Mesodermal cell (in vitro differentiated cells): ENCODE measurements around the gene NUB1.

ENCODE experiments used
- H3K27ac ChIP-seq: 2 replicates; pipeline ENCODE4 v1.7.0; 2013; ENCODE audit warnings: mild to moderate bottlenecking, low read depth, low read length, moderate library complexity; ENCODE audit not compliant: severe bottlenecking
- H3K36me3 ChIP-seq: 2 replicates; pipeline ENCODE4 v1.7.1; 2013; ENCODE audit warnings: mild to moderate bottlenecking, low read length, moderate library complexity; ENCODE audit not compliant: control insufficient read depth, insufficient read depth
- H3K4me1 ChIP-seq: one replicate; pipeline ENCODE4 v1.7.1; 2013; ENCODE audit warnings: mild to moderate bottlenecking, low read length; ENCODE audit not compliant: insufficient read depth, control insufficient read depth, poor library complexity, severe bottlenecking
- H3K4me3 ChIP-seq: 2 replicates; pipeline ENCODE4 v1.7.0; 2013; ENCODE audit warnings: low read length, control low read depth, mild to moderate bottlenecking; ENCODE audit not compliant: insufficient read depth, poor library complexity, severe bottlenecking; ENCODE audit errors: extremely low read depth
- H3K9me3 ChIP-seq: 2 replicates; pipeline ENCODE4 v1.7.1; 2013; ENCODE audit warnings: mild to moderate bottlenecking, low read length, moderate library complexity; ENCODE audit not compliant: control insufficient read depth
- WGBS, 2 experiments: methylation state at CpG; one replicate each; pipeline ENCODE4 v1.1.5; 2013; ENCODE audit warnings: missing lambda C conversion rate in 2 of 2; ENCODE audit not compliant: insufficient coverage in 2 of 2; 5-methylcytosine and 5-hydroxymethylcytosine counted together

The NUB1 gene

DNA sequence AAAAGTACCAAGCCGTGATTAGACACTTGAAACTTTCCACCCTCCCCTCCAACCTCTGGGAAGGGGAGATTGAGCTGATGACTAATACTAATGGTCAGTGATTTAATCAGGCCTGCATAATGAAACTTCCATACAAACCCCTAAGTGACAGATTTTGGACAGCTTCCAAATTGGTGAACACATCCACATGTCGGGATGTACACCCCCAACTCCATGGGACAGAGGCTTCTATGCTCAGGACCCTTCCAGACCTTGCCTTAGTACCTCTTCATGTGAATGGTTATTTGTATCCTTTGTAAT lies 4.8 kb downstream of the NUB1 start:
- Histone ChIP-seq H3K4me1 (peaks cover 3% of the 10 kb centered on the region), H3K9me3 (no peaks in the 10 kb centered on the region), H3K27ac (no peak overlapping the region), H3K36me3 (peaks cover 45% of the 10 kb centered on the region), H3K4me3 (no peak overlapping the region)
- WGBS, 2 experiments = 100% methylated on average over 1 of the region's 2 CpGs; no CpG with 5 or more reads in 1 of the 2 experiments

DNA sequence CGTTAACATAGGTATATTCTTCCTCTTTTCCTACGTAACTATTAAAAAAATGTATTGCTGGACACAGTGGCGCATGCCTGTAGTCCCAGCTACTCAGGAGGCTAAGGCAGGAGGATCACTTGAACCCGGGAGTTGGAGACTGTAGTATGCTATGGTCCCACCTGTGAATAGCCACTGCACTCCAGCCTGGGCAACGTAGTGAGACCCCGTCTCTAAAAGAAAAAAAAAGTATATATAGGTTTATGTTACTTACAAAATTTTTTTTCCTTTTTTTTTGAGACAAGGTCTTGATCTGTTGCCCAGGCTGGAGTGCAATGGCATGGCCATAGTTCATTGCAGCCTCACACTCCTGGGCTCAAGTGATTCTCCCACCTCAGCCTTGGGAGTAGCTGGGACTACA lies 5.6 kb downstream of the NUB1 start:
- Histone ChIP-seq H3K27ac (no peak overlapping the region), H3K4me3 (no peak overlapping the region), H3K4me1 (peaks cover 3% of the 10 kb centered on the region), H3K9me3 (no peaks in the 10 kb centered on the region), H3K36me3 (peaks cover 53% of the 10 kb centered on the region)
- WGBS, 2 experiments = 100% methylated on average over 1 to 2 of the region's 6 CpGs

DNA sequence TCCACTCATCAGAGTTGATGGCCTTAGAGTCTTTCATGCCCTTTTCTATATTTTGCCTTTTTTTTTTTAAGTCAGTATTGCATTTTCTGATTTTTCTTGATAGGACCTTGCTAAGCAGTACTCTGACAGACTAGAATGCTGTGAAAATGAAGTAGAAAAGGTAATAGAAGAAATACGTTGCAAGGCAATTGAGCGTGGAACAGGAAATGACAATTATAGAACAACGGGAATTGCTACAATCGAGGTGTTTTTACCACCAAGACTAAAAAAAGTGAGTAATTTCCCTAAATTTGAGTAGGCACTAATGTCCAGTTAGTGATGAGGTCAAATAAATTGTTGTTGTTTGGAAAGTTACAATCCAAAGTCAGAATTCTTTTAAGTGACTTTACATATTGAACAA lies 7.4 kb downstream of the NUB1 start:
- Histone ChIP-seq H3K36me3 (peaks cover 64% of the 10 kb centered on the region), H3K4me1 (no peaks in the 10 kb centered on the region), H3K27ac (no peak overlapping the region), H3K4me3 (no peak overlapping the region), H3K9me3 (no peaks in the 10 kb centered on the region)
- 96 to 98% methylated on average over 4 of the region's 4 CpGs for WGBS, 2 experiments

DNA sequence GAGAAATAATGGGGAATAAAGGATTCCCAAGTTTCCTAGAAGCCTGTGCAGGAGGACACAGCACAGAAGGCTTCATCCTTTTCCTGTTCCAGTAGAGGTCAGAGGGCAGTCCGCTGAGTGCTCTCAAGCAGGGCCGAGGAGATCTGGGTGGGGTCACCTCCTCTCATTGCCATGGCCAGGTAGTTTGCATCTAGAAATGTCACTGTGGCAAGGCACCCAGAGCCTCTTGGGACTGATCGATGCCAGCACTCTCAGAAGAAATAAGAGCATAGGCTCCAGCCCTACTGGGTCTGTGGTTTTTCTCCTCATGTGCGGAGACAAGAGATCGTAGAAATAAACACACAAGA lies 7.9 kb downstream of the NUB1 start:
- Histone ChIP-seq H3K36me3 (peaks cover 62% of the 10 kb centered on the region), H3K9me3 (no peaks in the 10 kb centered on the region), H3K4me1 (no peaks in the 10 kb centered on the region), H3K4me3 (no peak overlapping the region), H3K27ac (peak overlapping the region; percentile 7)
- 88 to 95% methylated on average over 3 to 4 of the region's 5 CpGs for WGBS, 2 experiments

DNA sequence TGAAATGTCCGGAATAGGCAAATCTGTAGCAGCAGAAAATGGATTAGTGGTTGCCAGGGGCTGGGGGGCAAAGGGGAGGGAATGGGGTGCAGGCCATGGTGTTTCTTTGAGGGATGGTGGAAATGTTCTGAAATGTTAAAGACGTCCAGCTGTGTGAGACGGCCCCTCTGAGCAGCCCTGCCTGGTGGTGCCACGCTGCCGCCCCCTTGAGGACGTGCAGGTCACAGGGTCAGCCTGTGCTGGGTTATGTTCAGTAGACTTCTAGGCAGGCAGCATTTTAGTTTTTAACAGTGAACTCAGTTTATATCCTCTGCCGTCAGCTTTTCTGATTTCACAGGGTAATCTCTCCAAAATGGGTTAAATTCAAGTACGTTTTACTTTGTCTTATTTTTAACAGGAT lies 9.4 kb downstream of the NUB1 start:
- Histone ChIP-seq H3K4me3 (no peak overlapping the region), H3K4me1 (no peaks in the 10 kb centered on the region), H3K36me3 (peaks cover 65% of the 10 kb centered on the region), H3K27ac (no peak overlapping the region), H3K9me3 (no peaks in the 10 kb centered on the region)
- WGBS, 2 experiments = 61 to 77% methylated on average over 5 to 6 of the region's 8 CpGs

DNA sequence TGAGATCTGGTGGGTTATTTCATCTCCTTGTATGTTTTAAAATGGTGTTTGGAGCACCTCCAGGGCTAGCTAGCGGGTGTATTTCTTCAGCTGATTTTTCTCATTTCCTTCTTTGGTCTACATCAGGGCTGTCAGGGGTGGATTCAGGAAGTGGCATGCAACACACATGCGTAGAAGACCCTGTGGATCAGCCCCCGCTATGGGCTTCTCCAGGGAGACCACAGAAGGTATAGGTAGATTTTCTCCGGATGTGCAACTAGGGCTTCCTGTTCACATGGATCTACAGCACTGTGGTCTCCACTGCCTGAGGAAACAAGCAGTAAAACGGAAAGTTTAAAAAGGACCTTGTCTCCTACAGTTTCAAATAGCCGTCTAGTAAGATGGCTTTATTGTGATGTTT lies 10.4 kb downstream of the NUB1 start:
- peaks cover 62% of the 10 kb centered on the region for H3K36me3 ChIP-seq
- H3K27ac ChIP-seq = no peak overlapping the region
- no peaks in the 10 kb centered on the region for H3K9me3 ChIP-seq
- no peaks in the 10 kb centered on the region for H3K4me1 ChIP-seq
- WGBS, 2 experiments = 98 to 100% methylated on average over 4 to 6 of the region's 6 CpGs
- no peak overlapping the region for H3K4me3 ChIP-seq

DNA sequence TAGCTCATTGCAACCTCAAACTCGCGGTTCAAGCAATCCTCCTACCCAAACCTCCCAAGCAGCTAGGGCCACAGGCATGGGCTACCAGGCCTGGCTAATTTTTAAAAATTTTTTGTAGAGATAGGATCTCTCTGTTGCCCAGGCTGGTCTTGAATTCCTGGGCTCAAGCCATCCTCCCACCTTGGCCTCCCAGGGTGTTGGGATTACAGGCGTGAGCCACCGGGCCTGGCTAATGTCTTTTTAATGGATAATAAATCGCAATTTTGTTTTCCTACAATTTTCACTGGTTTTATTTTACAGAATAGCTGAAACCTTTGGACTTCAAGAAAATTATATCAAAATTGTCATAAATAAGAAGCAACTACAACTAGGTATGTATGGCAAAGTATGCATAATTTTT lies 10.9 kb downstream of the NUB1 start:
- Histone ChIP-seq H3K4me3 (no peak overlapping the region), H3K9me3 (no peaks in the 10 kb centered on the region), H3K36me3 (peaks cover 64% of the 10 kb centered on the region), H3K4me1 (no peaks in the 10 kb centered on the region), H3K27ac (no peak overlapping the region)
- 100% methylated on average over 2 of the region's 5 CpGs; no CpG with 5 or more reads in 1 of the 2 experiments for WGBS, 2 experiments

DNA sequence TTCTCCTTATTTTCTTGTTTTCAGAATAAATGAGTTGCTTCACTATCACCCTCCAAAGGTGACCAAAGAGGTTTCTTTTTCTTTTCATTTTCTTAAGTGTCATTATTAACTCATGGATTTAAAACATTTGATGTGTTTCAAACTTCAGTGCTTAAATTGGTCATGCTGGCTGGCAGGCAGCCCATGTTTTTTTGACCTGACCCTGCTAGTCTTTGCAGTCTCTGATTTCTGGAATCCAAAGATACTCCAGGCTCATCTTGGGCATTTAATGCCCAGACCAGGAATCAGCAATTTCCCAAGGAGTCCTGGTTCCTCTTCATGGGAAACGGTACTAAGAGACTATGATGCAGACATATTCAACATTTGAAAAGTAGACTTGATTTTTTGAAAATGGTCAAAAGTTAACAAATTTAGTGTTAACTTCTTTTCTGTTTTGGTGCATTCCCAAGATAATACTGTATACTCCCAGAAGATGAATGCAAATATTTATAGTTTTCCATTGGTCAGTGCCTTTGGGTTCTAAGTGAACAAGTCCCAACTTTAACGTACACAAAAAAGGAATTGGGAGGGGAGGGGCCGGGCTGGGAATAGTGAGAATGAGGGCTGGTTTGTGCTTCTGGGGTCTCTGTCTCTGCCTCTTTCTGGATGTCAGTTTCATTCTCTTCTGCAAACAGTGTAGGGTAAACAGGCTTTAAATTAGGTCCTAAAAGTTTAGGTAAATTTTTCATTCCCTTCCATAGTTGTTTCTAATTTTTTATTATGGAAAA lies 19.8 kb downstream of the NUB1 start:
- Histone ChIP-seq H3K4me1 (peaks cover 3% of the 10 kb centered on the region), H3K9me3 (no peaks in the 10 kb centered on the region), H3K4me3 (no peak overlapping the region), H3K27ac (no peak overlapping the region), H3K36me3 (peaks cover 51% of the 10 kb centered on the region)
- 100% methylated on average over 2 to 3 of the region's 3 CpGs for WGBS, 2 experiments

DNA sequence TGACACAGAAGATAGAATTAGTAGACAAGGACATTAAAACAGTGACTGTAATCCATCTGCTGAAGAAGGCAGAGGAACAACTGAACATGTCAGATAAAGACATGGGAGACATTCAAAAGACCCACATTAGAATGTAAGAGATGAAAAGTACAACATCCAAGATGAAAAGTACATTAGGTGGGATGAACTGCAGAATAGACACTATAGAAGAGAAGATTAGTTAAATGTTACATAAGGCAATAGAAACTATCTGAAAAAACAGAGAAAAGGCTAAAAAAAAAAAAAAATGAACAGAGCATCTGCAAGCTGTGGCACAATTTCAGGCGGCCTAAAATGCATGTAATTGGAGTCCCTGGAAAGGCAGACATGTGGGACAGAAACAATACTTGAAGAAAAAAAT lies 21.6 kb downstream of the NUB1 start:
- WGBS, 2 experiments = 100% methylated on average over 1 of the region's 1 CpG

DNA sequence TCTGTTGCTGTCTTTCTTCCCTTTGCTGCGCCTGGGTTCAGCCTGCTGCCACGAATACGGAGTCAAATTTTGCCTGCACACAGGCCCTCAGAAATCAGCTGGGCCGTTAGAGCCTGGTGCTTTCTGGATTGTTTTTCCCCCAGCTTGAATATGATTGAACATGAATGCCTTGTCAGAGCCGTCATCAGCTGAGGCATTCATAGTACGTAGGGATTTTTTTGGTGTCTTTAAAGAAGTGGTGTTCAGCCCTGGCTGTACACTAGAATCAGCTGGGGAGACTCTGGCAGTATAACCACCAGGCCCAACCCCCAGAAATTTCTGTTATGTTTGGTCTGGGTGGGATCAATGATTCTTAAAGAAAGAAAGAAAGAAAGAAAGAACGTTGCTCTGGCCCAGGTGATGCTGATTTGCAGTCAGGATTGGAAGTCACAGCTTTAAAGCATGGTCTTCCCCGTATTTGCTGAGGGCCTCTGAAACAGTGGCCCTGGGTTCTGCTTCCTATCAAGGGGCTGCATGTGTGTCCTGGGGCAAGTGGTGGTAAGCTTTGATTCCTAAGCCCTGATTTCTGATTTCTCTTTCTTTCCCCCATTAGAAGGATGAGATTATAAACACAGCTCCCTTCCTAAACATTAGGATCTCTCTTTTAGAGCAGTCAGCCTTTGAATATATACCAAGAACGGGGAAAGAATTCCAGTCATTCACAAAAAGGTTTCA lies 24.7 kb downstream of the NUB1 start:
- 82 to 85% methylated on average over 8 to 9 of the region's 9 CpGs for WGBS, 2 experiments
- H3K4me1 ChIP-seq = peaks cover 14% of the 10 kb centered on the region
- peak overlapping the region; percentile 30 for H3K27ac ChIP-seq
- no peaks in the 10 kb centered on the region for H3K9me3 ChIP-seq
- no peak overlapping the region for H3K4me3 ChIP-seq
- H3K36me3 ChIP-seq = peaks cover 34% of the 10 kb centered on the region

More for the DNA sequence above, 21.6 kb downstream of the NUB1 start:
- H3K27ac ChIP-seq = no peak overlapping the region
- no peaks in the 10 kb centered on the region for H3K9me3 ChIP-seq
- H3K36me3 ChIP-seq = peaks cover 40% of the 10 kb centered on the region
- peaks cover 14% of the 10 kb centered on the region for H3K4me1 ChIP-seq
- H3K4me3 ChIP-seq = no peak overlapping the region

DNA sequence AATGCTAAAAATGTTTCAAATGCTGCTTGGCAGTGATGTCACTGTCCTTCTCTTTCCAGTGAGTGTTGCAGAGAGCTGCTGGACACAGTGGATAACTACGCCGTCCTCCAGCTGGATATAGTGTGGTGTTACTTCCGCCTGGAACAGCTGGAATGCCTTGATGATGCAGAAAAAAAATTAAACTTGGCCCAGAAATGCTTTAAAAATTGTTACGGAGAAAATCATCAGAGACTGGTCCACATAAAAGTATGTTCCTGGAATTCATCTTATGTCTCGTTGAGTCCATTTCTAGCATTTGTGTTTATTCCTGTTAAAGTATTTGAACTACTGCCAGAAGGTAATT lies 25.2 kb downstream of the NUB1 start:
- Histone ChIP-seq H3K9me3 (no peaks in the 10 kb centered on the region), H3K27ac (peak overlapping the region; percentile 30), H3K36me3 (peaks cover 33% of the 10 kb centered on the region), H3K4me3 (no peak overlapping the region), H3K4me1 (peaks cover 14% of the 10 kb centered on the region)
- WGBS, 2 experiments = 86 to 98% methylated on average over 3 to 5 of the region's 5 CpGs
